Coronary artery (tissue), 2 donors: ENCODE results near the gene EEFSEC.

Experiments used
- DNase-seq: peaks from one replicate; pipeline ENCODE4 v3.0.0-alpha.2; 2017; ENCODE audit warnings: low spot score
- H3K27ac ChIP-seq, 2 donors: fragments of 200-600 bp; sonication (generic); one replicate each; pipeline ENCODE4 v1.5.1; 2016 to 2019
- H3K4me3 ChIP-seq: fragments of 200-600 bp; sonication (generic); 2 replicates; pipeline ENCODE4 v1.5.1; 2016; ENCODE audit warnings: mild to moderate bottlenecking, moderate library complexity
- TF ChIP-seq, protein P1 (sequence below): fragments of 200-600 bp; sonication (generic); IDR thresholded peaks from one replicate; pipeline ENCODE4 v1.5.1; 2019; ENCODE audit warnings: antibody characterized with exemption

Gene EEFSEC

DNA sequence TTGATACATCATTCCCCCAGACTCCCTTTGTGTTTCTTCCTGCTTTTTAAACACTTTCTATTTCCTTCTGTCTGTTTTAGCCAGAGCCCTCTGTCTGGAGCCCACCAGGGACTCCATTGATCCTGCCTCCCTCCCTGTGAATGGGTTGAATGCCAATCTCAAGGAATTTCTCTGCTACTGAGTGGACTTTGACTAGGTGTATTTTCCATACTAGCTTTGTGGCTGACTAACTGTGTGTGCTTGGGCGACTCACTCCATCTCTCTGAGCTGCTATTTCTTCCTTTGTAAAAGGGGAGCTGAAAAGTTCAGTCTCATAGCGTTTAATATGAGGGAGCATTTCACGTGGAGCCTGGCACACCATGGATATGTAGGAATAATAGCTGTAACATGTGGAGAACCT lies 98.8 kb downstream of the EEFSEC start:
- TF ChIP-seq, protein P1, sequence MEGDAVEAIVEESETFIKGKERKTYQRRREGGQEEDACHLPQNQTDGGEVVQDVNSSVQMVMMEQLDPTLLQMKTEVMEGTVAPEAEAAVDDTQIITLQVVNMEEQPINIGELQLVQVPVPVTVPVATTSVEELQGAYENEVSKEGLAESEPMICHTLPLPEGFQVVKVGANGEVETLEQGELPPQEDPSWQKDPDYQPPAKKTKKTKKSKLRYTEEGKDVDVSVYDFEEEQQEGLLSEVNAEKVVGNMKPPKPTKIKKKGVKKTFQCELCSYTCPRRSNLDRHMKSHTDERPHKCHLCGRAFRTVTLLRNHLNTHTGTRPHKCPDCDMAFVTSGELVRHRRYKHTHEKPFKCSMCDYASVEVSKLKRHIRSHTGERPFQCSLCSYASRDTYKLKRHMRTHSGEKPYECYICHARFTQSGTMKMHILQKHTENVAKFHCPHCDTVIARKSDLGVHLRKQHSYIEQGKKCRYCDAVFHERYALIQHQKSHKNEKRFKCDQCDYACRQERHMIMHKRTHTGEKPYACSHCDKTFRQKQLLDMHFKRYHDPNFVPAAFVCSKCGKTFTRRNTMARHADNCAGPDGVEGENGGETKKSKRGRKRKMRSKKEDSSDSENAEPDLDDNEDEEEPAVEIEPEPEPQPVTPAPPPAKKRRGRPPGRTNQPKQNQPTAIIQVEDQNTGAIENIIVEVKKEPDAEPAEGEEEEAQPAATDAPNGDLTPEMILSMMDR: no peak
- H3K27ac ChIP-seq: no peak overlapping the region
- no peak overlapping the region for H3K4me3 ChIP-seq
- DNase-seq: no peak

DNA sequence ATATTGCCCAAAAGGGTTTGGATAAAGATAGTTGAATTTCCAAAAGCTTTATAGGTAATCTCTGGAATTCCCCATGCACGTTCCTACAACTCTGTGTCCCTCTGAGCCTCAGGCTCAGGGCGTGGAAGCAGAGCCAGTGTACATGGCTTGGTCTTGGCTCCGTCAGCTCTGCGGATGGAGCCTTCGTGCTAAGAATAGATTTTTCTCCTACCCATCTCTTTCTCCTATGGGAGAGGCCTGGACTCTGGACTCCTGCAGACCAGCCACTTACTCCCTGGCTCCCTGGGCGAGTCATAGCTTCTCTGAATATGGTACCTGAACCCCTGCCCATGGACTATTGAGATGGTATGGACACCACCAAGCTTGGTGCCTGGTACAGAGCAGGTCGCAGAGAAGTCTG lies 99.9 kb downstream of the EEFSEC start:
- Histone ChIP-seq H3K27ac (no peak overlapping the region), H3K4me3 (no peak overlapping the region)
- no peak for DNase-seq
- TF ChIP-seq, protein P1: no peak

DNA sequence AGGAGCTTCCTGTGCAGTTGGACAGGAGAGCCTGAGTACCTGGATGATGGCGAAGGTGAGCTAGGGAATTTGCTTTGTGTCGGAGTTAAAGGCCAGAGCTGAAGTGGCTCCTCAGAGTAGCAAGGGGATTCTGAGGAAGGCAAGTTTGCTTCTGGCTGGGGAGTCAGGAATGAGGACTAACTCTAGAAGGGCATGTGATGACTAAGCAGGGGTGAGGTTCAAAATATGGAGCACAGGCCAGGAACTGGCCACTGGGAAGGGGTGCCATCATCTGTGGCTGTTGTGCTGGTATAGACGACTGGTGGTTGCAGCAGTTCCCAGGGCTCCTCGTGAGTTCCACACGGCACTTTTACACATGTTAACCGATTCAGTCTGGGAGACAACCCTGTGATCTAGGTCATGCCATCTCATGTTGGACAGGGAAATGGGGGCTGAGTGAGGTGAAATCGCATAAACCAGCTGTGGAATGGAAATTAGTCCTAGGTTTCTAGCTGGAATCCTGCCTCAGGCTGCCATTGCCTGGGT lies 100.8 kb downstream of the EEFSEC start:
- H3K27ac ChIP-seq: no peak overlapping the region
- no peak for DNase-seq
- TF ChIP-seq, protein P1: no peak
- no peak overlapping the region for H3K4me3 ChIP-seq

DNA sequence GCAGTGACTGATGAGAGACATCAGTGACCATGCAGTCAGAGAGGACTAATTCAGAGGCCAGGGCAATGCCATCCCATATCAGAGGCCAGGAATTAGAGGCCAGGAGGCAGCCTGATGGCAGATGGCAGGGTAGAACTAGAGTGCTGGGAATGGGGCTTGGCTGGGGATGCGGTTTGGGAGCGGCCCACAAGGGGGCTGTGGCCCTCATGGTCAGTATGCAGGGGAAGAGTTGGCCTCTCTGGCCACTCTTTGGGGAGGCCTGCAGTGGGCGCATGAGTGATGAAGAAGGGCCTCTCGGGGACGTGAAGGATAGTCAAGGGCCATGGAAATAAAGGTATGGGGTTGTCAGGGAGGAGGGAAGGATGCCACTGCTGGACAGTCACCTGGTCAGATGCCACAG lies 101.7 kb downstream of the EEFSEC start:
- no peak for DNase-seq
- H3K27ac ChIP-seq: no peak overlapping the region
- TF ChIP-seq, protein P1: no peak
- H3K4me3 ChIP-seq: no peak overlapping the region

DNA sequence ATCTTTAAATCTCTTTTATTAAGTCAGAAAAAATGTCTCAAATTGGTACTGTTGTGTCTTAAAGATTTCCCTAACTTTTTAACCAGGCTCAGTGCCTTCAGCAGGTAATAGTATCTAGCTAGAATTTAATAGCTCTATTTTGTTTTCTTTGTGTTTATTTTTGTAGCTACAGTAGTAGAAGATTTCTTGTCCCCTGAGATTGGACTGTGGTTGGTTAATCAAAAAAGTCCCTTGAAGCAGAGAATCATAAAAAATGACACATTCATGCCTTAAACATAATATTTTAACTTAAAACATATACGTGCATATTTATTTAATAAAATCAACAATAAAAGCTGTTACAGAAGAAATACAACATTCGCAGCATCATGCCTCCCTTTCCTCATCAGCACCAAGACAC lies 102.8 kb downstream of the EEFSEC start:
- Histone ChIP-seq H3K27ac (no peak overlapping the region), H3K4me3 (no peak overlapping the region)
- no peak for DNase-seq
- TF ChIP-seq, protein P1: no peak

DNA sequence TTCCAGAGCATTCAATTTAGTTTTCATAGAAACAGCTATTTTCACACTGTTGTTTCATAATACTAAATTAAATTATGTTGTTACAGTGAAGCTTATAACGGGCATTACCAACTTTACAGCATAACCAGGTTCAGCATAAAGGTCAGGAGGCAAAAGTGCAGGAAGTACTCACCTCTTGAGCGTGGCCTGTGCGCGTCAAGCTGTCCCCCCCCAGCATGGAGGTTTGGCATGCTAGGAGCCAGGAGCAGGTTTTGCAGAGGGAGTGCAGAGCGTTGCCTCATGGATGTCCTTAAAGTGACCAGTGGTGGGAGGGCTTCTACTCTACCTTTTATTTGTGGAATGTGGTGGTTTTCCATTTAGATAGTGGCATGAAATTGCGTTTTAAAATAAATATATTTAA lies 104.4 kb downstream of the EEFSEC start:
- TF ChIP-seq, protein P1: no peak

DNA sequence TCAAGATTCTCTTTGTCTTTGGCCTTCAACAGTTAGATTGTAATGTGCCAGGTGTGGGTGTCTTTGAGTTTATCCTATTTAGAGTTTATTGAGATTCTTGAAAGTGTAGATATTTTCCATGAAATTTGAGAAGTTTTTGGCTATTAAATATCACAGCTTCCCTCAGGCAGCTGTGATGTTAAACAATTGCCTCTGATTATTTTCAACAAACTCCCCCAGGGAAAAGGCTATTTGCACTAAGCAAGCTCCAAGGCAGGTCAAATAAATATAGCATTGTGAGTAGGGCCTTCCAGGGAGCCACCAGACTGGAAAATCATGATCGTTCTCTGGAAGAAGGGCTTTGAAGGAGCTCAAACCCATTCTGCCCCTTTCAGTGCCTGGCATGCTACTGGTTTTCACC lies 107.0 kb downstream of the EEFSEC start:
- TF ChIP-seq, protein P1: no peak
- DNase-seq: no peak

More for the DNA sequence above, 104.4 kb downstream of the EEFSEC start:
- Histone ChIP-seq H3K4me3 (no peak overlapping the region), H3K27ac (no peak overlapping the region)
- DNase-seq: no peak

More for the DNA sequence above, 107.0 kb downstream of the EEFSEC start:
- no peak overlapping the region for H3K4me3 ChIP-seq
- no peak overlapping the region for H3K27ac ChIP-seq
